ENCODE measurements around the gene SMYD3. TPM values are rescaled to one million over a fixed set of nuclear protein-coding genes. Genes with fewer than 3 reads are reported as not detected.

The SMYD3 gene
- total RNA-seq, 4 donors from 2014 or later = 11.6 to 26.9 (median 18.3) TPM

DNA sequence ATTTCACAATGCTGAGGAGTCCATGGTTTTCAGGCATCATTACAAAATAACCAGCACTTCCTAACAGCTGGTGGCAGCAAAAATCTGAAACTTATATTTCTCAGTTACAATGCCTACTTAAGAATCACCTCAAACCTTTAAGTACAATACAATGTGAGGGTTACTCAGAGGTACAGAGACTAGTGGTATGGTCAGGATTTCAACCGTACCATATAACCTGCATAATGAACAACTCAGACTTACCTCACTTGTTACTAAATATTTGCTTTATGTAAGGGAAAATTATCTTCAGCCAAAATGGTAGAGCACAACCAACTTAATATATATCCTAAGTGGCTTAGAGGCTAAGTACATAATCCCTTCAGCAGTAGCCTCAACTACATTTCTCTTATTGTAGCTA lies 344.5 kb downstream of the SMYD3 start:
- H3K9me3 ChIP-seq = no peaks in the 10 kb centered on the region
- TF ChIP-seq, protein P1, sequence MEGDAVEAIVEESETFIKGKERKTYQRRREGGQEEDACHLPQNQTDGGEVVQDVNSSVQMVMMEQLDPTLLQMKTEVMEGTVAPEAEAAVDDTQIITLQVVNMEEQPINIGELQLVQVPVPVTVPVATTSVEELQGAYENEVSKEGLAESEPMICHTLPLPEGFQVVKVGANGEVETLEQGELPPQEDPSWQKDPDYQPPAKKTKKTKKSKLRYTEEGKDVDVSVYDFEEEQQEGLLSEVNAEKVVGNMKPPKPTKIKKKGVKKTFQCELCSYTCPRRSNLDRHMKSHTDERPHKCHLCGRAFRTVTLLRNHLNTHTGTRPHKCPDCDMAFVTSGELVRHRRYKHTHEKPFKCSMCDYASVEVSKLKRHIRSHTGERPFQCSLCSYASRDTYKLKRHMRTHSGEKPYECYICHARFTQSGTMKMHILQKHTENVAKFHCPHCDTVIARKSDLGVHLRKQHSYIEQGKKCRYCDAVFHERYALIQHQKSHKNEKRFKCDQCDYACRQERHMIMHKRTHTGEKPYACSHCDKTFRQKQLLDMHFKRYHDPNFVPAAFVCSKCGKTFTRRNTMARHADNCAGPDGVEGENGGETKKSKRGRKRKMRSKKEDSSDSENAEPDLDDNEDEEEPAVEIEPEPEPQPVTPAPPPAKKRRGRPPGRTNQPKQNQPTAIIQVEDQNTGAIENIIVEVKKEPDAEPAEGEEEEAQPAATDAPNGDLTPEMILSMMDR (IDR thresholded peaks at IDR 0.05) = no peak
- TF ChIP-seq POLR2AphosphoS5 (IDR thresholded peaks at IDR 0.05) (no peak), EP300 (IDR thresholded peaks at IDR 0.05) (no peak), POLR2A (IDR thresholded peaks at IDR 0.05) (no peak)
- ATAC-seq = no peak
- no peaks in the 10 kb centered on the region for H3K27me3 ChIP-seq
- H3K27ac ChIP-seq = no peak overlapping the region
- H3K4me3 ChIP-seq = no peak overlapping the region
- H3K36me3 ChIP-seq = peaks cover 0 to 4% of the 10 kb centered on the region in 2 donors
- 100% methylated on average over 1 of the region's 1 CpG for WGBS, 2 donors (ENCODE audit: low coverage in 1 of 2)
- no peaks in the 10 kb centered on the region for H3K4me1 ChIP-seq

DNA sequence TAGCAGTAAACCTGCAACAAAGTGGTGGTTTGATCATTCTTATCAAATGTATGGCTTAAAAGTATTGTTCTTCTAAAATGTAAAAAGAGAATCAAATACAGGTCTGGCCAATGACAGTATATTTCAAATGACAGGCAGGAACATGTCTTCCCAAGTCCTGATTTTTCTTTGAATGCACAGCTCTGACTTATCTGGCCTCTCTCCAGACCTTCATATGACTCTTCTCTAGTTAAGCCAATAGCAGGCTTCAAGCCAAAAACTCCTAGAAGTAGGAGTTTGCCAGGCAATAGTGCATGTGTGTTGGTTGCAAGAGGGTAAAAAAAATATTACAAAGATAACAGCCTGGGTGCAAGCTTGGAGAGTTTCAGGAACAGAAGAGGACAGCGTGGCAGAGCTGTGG lies 345.5 kb downstream of the SMYD3 start:
- Histone ChIP-seq H3K4me3 (no peak overlapping the region), H3K36me3 (peaks cover 0 to 4% of the 10 kb centered on the region in 2 donors), H3K27me3 (no peaks in the 10 kb centered on the region), H3K9me3 (no peaks in the 10 kb centered on the region), H3K4me1 (peaks cover 0 to under 1% (median 0%) of the 10 kb centered on the region in 3 donors), H3K27ac (no peak overlapping the region)
- no peak for ATAC-seq
- 80 to 100% methylated on average over 1 of the region's 1 CpG for WGBS, 2 donors (ENCODE audit: low coverage in 1 of 2)
- no peak for TF ChIP-seq EP300 (IDR thresholded peaks at IDR 0.05)
- TF ChIP-seq, protein P1 (IDR thresholded peaks at IDR 0.05) = no peak

DNA sequence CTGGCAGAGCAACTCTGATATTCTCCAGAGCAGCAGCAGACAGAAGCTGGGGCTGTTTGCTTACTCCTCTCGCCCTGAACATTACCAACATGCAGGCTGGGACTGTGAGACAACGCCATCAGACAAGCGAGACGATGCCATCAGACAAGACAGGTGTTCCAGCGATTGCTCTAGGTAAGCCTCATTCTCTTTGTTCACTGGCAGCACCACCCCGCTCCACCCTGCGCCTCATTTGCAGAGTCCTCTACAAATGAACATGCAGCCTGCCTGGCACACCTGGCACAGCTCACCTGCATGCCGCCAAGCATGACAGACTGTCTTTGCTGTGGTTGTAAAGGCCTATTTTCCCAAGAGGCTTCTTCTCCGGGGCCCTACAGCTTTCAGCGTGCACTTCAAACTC lies 346.2 kb downstream of the SMYD3 start:
- Histone ChIP-seq H3K36me3 (peaks cover 0 to 4% of the 10 kb centered on the region in 2 donors), H3K27me3 (no peaks in the 10 kb centered on the region), H3K27ac (no peak overlapping the region), H3K9me3 (no peaks in the 10 kb centered on the region), H3K4me1 (peaks cover 0 to 3% (median 3%) of the 10 kb centered on the region in 3 donors), H3K4me3 (no peak overlapping the region)
- 81 to 82% methylated on average over 3 to 4 of the region's 10 CpGs for WGBS, 2 donors (ENCODE audit: low coverage in 1 of 2)
- TF ChIP-seq EP300 (IDR thresholded peaks at IDR 0.05) = no peak
- TF ChIP-seq, protein P1 (IDR thresholded peaks at IDR 0.05) = no peak
- no peak for TF ChIP-seq POLR2AphosphoS5 (IDR thresholded peaks at IDR 0.05)
- no peak for TF ChIP-seq POLR2A (IDR thresholded peaks at IDR 0.05)
- ATAC-seq = no peak

DNA sequence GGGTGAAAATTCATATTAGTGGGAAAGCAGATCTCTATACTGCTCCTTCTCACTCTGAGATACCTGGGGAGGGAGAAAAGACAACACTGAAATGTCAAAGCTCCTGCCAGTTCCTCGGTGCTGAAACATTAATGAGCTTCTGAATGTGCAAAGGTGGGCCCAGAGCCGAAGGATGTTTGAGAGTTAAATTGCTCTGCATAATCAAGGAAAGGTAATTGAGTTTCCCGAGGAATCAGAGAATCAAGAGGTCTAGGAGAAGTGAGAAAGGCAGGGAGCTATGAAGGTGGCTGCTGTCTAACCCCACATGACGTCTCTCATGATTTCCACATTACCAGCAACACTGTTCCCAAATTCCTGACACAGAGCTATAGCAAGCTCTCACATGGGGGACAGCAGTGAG lies 346.7 kb downstream of the SMYD3 start:
- Histone ChIP-seq H3K36me3 (peaks cover 0 to 4% of the 10 kb centered on the region in 2 donors), H3K4me1 (peaks cover 0 to 3% (median 3%) of the 10 kb centered on the region in 3 donors), H3K27ac (no peak overlapping the region), H3K4me3 (no peak overlapping the region), H3K9me3 (no peaks in the 10 kb centered on the region), H3K27me3 (no peaks in the 10 kb centered on the region)
- ATAC-seq = no peak
- 85 to 100% methylated on average over 1 to 4 of the region's 4 CpGs for WGBS, 2 donors (ENCODE audit: low coverage in 1 of 2)
- TF ChIP-seq, protein P1 (IDR thresholded peaks at IDR 0.05) = no peak
- TF ChIP-seq POLR2A (IDR thresholded peaks at IDR 0.05) (no peak), POLR2AphosphoS5 (IDR thresholded peaks at IDR 0.05) (no peak), EP300 (IDR thresholded peaks at IDR 0.05) (no peak)

DNA sequence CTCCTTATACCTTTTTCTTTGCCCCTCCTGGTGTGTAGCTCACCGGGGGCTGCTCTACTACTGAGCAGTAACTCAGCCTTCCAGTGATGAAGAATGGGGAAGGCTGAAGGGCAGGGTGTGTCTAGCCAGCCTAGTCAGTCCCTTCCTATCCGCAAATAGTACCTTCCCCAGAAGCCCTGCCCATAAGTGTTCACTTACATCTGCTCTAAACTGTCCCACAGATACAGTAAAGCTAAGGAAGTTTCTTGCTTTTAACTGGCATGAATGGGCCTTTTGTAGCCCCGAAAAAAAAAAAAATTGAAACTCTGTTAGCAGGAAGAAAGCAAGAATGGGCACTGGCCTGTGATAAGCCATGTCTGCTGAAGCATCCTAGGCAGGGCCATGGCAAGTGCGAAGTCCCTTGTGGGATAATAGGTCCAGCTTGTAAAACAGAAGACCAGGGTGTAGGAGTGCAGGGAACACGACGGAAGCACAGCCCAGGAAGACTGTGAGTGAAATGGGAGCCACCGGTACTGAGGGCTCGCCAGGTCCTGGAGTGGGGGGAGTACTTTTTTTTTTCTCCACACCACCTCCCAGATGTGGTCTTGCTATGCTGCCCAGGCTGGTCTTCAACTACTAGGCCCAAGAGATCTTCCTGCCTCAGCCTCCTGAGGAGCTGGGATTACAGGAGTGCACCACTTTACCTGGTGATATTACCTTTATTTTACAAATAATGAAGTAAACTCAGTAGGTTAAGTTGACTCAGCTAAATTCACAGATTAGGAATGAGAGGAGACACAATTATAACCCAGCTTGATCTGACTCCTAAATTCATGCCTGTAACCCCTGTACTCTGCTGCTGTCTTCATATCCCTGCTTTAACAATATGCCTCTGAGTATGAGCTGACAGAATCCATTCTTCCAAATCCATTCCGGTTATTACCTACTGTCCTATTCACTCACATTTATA lies 347.5 kb downstream of the SMYD3 start:
- TF ChIP-seq, protein P1 (IDR thresholded peaks at IDR 0.05) = no peak
- TF ChIP-seq POLR2AphosphoS5 (IDR thresholded peaks at IDR 0.05) = no peak
- no peak for TF ChIP-seq EP300 (IDR thresholded peaks at IDR 0.05)
- TF ChIP-seq POLR2A (IDR thresholded peaks at IDR 0.05) = no peak
- no peak for ATAC-seq
- 81 to 87% methylated on average over 4 to 8 of the region's 9 CpGs for WGBS, 2 donors (ENCODE audit: low coverage in 1 of 2)
- H3K27me3 ChIP-seq = no peaks in the 10 kb centered on the region
- no peaks in the 10 kb centered on the region for H3K9me3 ChIP-seq
- peaks cover 0 to 4% of the 10 kb centered on the region in 2 donors for H3K36me3 ChIP-seq
- no peak overlapping the region for H3K4me3 ChIP-seq
- no peak overlapping the region for H3K27ac ChIP-seq
- H3K4me1 ChIP-seq = peaks cover 0 to 3% (median 3%) of the 10 kb centered on the region in 3 donors

All from gastroesophageal sphincter (tissue), 4 donors.